ENCODE data around the gene NUP93.
"Not testable (repeated sequence)": the region's sequence is repeated elsewhere in the genome, so short reads cannot be mapped to it uniquely, and the experiment has no call there.

The NUP93 gene

GRCh38 chr16:56852401-56852730, 122.4 kb downstream of the NUP93 start:
- no peak for DNase-seq

- DNase-seq: no peak
Measured at GRCh38 chr16:56852968-56853367, 123.0 kb downstream of the NUP93 start.

DNA sequence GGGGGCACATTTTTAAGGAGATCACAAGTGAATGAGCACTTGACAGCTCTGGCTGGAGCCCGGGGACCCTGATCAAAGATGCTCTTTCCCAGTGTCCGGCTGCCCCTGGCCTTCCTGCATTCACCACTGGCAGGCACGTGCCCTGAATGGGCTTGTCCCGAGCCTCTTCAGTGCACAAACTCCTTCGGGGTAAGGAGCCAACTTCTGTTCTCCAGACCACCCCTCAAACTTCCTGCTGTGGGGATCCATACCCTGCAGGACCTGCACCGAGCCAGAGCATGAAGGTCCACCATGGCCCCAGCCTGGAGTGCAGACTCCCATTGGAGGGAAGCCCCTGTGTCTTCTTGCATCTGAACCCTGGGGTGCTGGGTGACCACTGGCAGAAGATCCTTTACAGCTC, 125.3 kb downstream of the NUP93 start:
- no peak for DNase-seq

DNA sequence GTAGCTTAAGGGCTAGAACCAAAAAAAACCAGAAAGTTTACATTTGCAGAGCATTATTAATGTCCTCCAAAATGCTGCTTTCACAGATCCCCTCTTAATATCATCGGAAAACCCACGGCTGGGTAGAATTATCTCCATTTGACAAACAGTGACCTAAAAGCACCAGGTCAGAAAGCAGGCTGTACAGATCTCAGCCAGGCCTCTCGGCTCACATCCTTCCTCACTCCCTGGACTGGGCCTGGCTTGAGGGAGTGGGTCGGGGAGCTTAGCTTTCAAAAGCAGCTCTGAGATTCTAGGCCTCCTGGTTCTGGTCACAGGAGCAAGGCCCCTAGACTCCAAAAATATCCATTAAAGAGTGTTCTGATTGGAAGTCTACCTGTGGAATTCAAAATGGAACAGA, 126.0 kb downstream of the NUP93 start:
- DNase-seq: no peak

GRCh38 chr16:56856876-56857447, 127.0 kb downstream of the NUP93 start:
- DNase-seq: no peak

- no peak for DNase-seq
Measured at GRCh38 chr16:56858374-56858773, 128.4 kb downstream of the NUP93 start.

DNA sequence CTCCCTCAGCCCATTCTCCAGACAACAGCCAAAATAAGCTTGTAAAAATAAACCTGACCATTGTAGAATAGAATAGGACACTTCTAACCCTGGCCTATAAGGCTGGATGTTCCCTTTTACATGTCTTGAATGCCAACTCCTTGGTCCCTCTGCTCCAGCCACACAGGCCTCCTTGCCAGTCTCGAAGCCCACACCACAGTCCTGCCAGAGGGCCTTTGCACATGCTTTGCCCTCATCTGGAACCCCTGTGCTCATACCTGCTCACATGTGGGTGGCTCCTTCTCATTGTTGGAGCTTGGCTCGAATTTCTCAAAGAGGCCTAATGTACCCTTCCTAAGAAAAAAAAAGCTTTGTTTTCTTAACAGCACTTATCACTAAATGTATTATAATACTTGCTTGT, 129.7 kb downstream of the NUP93 start:
- DNase-seq: no peak

DNA sequence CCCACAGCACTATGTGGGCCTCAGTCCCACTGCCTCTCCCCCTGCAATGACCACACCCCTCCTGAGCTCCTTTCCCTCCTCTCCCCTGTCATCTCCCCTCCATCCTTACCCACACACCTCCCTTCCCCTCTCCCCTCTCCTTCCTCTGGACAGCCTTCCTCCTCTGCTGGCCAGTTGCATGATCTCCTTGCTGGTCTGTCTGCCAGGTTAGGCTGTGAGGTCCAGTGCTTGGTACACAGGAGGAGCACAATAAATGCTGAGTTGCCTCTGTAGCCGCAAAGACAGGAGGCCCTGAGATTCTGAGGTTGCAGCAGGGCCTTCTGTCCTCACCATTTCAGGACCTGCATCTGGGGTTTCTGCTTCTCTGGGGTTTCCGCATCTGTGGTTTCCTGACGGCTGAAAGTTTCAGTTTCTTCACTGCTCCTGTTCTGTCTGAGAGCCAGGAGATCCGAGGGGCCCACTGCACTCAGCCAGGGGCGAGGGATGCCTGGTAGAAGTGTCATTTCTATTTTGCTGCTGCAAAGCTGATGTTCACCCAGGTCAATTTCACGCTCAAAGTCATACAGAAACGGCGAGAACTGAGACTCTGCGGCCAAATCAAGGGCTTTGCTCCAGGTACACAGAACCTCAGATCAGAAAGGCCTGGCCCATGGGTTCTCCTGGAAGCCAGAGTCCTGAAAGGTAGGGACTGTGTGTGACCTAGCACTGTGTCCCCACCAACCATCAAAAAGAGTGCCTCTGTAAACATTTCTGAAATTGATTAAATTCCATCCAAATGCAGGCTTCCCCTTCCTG, 130.5 kb downstream of the NUP93 start:
- no peak for DNase-seq

DNA sequence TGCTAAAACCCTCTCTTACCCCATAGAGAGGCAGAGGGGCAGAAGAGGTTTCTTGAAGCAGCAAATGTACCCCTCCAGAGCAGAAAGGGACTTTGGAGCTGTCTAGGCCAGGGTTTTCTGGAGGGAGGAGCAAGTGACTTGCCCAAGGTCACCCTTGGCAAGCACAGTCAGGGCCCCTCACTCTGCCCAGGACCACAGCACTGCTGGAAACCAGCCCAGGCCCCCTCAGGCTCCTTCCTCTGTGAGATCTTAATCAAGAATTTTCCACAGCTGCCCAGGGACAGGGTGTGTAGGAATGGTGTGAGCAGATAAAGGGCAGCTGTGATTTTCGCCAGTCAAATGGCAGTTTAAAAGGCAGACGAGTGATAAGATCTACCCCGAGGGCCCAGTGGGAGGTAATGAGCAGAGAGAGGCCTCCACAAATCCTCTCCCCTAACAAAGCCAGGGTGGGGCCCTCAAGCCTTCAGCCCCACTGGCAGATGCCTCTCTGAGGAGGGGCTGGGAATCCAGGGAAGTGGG, 131.2 kb downstream of the NUP93 start:
- no peak for DNase-seq

DNA sequence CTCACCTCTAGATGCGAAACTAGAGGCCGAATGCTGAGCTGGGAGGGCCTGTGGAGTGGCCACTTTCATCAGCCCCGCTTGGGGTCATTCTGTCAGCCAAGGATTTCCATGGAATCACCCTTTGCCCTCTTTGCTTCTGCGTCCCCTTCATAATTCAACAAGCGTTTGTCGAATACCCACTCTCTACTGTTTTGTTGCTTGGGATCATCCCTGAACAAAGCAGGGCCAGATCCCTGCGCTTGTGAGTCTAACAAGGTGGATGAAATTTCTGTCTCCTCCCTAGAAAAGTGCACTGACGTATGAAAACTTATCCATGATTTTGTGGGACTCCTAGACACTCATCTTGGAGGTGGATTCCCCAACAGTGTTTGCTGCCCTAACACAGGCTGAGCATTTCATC, 131.8 kb downstream of the NUP93 start:
- DNase-seq: no peak

DNA sequence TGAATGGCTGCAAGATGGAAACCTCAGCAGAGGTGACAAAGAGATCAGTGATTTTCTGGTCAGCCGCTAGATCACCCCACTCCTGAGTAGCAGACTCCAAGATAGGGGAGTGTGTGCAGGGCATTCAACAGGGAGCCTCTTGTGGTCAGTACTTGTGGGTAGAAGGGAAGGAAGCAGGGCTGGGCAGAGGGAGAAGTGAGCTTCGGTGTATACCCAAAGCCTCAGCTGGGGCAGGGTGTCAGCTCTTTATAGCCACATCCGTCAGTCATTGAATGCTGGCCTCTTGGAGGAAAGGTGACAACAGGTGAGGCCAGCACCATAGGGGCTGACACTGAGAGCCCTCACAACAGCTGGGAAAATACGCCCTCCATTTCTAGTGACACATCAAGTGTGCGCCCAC, 132.8 kb downstream of the NUP93 start:
- no peak for DNase-seq

- DNase-seq: no peak
Measured at GRCh38 chr16:56864960-56865359, 135.0 kb downstream of the NUP93 start, which contains the start of gene SLC12A3. SLC12A3 (plus strand) TSS chr16:56865207; CDS start chr16:56865236, 29 bp downstream.

- DNase-seq: no peak
Measured at GRCh38 chr16:56865394-56866062, 135.6 kb downstream of the NUP93 start.

DNA sequence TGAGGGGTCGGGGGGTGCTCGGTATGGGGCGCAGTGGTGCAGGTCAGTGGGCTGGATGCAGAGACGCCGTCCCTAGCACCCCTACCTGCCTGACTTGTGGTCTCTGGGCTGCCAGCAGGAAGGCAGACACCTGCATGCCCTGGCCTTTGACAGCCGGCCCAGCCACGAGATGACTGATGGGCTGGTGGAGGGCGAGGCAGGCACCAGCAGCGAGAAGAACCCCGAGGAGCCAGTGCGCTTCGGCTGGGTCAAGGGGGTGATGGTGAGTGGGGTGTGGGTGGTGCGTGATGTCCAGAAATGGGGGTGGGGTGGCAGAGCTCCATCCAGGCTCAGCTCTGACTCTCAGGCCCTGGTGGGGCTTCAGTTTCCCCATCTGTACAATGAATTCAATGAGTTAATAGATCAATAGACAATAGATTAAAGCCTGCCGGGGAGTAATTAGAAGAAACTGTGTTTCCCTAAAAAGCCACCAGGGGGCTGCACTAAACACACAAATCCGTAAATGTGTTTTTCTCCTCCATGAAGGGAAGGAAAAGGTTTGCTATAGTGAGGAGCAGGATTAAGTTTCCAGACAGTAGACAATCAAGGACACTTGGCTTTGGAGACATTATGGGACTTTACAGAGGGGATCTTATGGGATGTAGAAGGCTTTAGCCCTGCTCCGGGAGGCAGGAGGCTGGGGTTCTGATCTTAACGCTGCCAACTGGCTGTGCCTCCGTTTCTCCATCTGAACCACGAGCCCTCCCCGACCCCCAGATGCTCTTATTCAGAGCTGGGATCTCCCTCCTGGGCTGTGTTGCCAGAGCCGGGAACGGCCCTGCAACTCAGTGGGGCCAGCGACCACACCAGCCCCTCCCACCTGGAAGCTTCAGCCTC, 137.3 kb downstream of the NUP93 start:
- peak; percentile 42 for DNase-seq

DNA sequence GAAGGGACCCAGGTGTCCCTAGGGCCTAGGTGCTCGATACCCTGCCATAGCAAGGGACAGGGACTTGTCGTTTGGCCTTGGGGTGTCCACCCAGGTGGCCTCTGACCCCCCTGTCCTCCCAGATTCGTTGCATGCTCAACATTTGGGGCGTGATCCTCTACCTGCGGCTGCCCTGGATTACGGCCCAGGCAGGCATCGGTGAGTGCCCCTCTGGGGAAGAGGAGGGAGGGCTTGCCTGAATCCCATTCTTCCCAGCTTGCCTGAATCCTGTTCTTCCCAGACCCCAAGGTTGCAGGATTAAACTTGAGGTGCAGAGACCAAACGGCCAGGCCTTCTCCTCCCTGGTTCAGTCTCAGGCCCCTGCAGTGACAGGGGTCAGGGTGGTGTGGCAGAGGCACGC, 138.2 kb downstream of the NUP93 start:
- no peak for DNase-seq

DNA sequence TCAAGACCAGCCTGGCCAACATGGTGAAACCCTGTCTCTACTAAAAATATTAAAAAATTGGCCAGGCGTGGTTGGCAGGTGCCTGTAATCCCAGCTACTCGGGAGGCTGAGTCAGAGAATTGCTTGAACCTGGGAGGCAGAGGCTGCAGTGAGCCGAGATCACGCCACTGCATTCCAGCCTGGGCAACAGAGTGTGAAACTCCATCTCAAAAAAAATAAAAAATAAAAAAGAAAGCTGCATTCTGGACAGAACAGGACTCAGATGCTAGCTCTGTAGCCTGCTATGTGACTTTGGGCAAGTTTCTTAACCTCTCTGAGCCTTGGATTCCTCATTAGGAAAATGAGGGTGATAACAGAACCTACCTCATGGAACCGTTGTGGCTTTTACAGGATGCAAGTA, 138.8 kb downstream of the NUP93 start:
- DNase-seq: not testable (repeated sequence)

GRCh38 chr16:56869513-56870275, 139.8 kb downstream of the NUP93 start:
- no peak for DNase-seq

GRCh38 chr16:56870276-56870888, 140.5 kb downstream of the NUP93 start:
- DNase-seq: no peak

DNA sequence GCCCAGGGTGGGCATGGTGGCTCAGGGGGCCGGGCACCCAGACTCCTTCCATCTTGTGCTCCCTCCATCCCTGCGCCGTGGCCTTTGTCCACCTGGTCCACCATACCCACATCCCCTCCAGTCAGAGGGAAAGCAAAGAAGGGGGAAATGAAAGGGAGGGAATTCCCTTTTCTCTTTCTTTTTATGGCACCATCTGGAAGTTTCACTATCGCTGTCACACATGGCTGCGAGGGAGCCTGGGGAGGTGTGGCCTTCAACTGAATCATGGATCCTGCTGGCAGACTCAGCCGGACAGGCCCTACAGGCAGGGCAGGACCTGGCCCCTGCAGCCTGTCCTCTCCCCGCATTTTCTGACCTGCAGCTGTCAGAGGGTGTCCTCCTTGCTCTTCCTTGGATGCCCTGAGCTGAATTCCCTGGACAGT, 141.3 kb downstream of the NUP93 start:
- DNase-seq: no peak

DNA sequence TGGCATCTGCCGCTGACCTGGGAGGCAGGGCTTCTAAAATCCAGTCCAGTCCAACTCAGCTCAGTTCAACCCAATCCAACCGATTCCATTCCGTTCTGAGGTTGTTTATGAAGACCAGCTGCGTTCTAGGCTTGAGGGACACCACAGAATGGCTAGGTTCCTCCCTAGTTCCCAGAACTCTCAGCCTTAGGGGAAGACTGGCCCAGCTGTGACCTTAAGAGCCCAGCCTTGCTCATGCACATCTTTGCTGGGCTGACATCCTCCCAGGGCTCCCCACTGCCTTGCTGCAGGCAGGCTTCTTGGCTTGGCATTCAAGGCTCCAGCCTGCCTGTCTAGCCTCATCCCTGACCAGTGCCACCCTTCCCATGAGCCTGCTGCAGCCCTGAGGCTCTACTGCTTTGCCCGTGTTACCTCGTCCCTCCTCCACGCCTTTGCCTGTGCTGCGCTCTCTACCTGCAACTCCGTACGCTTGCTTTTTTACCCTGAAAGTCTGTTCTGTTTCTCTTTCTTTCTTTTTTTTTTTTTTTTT, 143.0 kb downstream of the NUP93 start:
- no peak for DNase-seq

- no peak for DNase-seq
Measured at GRCh38 chr16:56874800-56875199, 144.9 kb downstream of the NUP93 start.

Measured in activated T-cell treated with anti-CD3 and anti-CD28 coated beads for 4 hours (primary cell).